GM19397 (cell line): ENCODE results near the gene EPHA7.

Experiments
- ATAC-seq: cut with Tn5 transposase; IDR thresholded peaks from one replicate; pipeline ENCODE4 v1.9.1; 2021; ENCODE audit warnings: mild to moderate bottlenecking, moderate library complexity; ENCODE audit not compliant: unreplicated experiment

EPHA7 gene

DNA sequence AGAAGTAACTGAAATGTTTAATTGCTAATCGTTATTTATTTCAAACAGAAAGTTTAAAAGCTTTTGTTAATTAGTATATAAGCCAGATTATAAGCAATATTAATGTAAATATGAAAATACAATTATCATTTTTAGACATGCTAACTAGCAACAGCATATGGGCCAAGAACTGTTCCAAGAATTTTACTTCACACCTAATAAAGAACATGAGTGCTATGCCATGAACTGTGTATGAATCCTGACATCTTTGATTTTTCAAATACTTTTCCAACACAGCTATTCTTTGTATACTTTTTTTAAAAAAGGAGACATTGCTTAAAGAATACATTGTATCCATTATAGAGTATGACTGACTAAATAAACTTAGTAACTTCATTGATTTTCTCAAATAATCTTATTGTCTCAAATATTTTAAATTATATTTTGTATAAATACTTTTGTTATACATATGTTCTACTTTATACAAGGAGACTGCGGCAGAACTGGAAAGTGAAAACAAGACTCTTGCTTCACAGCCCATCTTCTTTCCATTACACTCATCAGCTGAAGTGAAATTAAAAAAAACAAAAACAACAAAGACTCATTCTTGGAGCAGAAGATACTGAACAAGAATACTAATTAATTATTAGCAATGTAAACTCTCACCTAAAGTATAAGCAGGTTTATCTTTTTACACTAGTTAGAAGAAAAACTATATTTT lies 89.9 kb downstream of the EPHA7 start:
- no peak for ATAC-seq

DNA sequence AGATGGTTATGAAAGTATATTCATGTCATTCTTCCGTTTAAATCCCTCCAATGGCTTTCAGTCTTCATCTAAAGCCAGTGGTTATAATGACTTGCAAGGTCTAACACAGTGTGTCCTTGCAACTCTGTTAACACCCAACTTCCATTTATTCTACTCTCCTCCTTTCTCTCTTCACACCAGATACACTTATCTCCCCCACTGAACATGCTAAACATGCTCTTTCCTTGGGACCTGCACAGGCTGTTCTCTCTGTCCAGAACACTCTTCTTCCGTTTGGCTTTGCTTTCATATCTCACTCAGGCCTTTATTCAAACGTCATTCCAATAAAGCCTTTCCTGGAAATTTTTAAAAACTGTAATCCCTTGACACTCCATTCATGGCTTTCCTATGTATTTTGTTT lies 91.5 kb downstream of the EPHA7 start:
- no peak for ATAC-seq

DNA sequence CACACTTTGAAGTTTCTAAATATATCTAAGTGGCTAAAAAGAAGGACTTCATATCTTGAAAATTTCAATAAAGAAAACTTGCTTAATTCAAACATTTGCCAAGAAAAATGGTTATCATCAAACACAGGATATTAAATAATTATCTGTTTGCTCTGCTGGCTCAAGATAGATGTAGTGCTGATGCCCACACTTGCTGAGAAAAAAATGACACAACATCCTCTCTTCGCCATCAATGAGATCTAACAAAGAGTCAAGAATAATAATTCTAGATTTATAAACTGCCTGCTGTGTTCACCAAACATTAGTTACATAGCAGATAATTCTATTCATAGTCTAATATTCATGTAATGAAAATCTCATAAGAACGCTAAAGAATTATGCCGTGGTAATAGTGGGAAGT lies 93.6 kb downstream of the EPHA7 start:
- no peak for ATAC-seq

DNA sequence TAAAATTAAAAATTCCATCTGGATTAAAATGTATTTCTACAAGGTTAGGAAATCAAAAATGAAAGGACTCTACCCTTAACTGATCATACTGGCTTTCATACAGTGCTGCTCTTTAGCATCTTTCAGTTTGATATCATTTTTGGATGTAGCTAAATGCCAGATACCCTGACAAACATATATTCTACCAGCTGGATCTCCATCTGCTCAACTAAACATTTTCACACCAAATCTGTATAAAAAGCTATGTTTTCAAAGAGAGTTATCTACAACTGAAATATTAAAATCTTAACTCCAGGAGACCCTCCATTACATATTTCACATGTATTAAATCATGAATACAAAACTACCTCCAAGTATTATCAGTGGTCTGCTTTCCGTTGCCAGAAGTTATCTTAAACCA lies 95.7 kb downstream of the EPHA7 start:
- ATAC-seq: no peak

DNA sequence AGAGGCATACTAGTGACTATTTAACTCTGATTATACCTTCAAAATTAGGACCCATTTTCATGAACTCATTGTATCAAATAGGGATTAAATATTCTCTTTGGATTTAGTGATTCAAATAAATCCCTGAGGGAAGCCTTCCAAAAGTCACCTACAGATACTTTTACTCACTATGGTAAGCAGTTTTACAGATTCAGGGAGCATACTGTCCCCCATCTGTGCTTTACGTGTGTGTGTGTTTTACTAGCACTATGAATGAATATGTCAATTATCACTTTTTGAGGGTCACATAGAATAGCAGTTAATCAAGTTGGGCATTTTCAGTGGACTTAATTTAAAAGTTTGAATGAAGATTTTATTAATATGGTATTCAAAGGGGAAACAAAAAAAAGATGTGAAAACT lies 96.7 kb downstream of the EPHA7 start:
- ATAC-seq: no peak

DNA sequence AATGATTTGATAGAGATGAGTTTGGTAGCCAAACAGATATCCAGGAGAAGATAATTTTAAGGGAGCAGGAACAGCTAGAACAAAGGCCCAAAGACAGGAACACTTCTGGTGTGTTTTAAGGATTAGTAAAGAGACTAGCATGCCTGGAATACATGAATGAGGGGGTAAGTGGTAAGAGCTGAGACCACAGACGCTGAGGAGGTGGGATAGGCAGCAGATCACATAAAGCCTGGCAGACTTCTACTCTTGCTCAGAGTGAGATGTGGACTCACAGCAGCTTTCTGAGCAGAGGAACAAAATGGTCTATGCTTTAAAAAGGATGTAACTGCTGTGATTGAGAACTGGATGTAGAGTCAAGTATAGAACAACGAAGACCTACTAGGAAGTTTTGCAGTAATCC lies 100.1 kb downstream of the EPHA7 start:
- ATAC-seq: no peak

DNA sequence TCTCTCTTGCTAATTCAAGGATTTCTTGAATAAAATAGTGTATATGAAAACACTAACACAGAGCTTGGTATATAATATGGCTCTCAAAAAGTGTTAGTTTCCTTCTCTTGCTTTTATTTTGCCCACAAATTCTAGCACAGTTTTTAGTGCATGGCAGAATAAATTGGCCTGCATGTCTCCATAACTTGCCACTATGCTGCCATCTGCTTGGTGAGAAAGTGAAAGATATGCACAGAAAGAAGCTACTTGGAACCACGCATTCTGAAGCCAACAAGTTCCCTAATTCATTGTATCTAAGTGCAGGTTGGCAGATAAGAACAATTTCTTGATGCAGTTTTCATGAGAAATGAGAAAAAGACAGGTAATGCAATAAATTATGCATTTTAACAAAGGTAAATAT lies 101.2 kb downstream of the EPHA7 start:
- no peak for ATAC-seq

DNA sequence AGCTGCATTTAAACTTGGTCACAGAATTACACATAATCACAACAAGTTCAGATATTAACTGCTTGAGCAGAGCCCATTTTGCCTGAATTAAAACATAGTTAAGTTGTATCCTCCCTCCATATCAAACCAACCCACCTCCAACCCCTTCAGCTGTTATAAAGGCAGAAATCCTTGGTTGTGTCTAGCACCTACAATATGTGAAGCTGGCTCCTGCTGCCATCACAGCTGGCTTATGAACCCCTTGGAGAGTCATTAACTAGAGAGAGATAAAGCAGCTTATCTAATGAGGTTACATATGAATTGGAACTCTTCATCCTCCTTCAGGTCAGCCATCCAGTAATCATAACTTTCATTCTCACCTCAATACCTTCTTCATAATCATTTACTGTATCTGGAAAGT lies 101.8 kb downstream of the EPHA7 start:
- no peak for ATAC-seq

DNA sequence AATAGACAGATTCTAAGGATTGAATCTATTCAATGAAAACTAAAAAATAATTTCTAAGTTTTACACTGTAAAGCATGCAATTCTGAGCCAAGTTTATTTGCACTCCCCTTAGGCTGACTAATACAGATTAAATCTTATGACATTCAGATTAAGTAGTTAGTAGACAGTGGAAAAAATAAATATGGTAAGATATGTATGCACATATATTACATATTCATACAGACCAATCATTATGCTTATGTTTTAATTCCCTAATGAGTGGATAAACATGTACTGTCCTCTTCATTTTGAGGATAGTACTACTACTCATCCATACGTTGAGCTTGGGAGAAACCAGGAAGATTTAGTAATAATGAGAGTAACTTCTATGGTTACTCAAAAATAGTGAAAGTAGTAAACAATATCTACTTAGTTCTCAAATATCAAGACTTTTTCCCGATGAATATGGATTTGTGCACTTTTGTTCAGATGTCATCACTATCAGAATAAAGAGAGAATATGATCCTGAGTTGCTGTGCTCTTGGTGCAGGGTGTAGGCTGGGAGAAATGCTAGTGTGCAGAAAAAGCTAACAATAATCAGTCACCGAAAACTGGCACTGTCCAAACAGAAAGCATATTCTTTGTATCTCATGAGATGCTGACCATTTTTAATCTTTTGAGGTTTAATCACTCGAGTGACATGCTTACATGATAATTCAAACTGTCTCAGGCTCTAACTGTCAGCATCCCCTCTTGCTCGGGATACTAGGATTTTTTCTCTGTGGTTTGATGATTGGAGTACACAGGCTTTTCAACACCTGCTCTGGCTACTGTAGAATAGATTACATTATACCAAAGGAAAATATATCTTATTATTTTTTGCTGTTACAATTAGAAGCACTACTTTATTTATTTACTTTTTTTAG lies 111.6 kb downstream of the EPHA7 start:
- no peak for ATAC-seq

DNA sequence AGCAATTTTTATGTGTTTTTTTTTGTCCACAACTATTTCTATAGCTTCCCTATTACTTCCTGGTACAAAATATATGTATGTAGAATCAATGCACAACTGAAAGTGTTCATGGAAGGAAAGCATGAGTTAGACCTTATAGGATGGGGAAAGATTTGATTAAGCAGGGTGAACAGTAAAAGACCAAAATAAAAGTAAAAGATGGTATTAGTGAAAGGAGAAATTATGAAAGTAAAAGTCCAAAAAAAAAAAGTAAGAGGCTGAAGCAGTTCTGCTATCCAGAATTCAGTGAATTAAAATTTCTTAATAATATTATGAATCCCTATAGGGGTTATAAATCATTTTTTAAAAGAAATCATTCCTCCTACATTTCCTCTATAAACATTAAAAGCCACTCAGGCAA lies 114.3 kb downstream of the EPHA7 start:
- no peak for ATAC-seq

DNA sequence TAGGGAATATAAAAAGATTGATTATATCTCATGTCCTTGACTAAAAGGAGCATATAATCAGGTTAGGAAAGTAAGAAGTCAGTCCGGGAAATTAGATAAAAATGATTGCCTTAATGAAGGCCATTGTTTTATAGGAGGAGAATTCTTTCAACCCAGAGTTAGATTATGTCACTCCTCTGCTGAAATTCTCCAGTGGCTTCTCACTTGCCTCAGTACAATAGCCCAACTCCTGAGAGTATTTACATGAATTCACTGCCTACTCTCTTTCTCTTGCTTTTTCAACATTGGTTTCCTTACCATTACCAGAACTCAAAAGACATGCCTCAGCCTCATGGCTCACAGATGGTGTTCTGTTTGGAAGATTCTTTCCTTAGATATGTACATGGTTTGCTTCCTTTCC lies 114.9 kb downstream of the EPHA7 start:
- no peak for ATAC-seq

DNA sequence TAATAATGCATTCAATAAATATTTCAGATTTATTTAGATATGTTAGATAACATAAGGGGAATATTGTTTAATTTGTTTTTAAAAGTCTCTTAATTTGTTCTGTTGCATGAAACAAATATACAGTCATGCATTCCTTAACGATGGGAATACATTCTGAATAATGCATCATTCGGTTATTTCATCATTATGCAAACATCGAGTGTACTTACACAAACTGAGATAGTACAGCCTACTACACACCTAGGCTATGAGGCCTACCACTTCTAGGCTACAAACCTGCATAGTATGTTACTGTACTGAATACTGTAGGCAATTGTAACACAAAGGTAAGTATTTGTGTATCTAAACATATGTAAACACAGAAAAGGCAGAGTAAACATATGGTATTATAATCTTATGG lies 118.7 kb downstream of the EPHA7 start:
- ATAC-seq: no peak

DNA sequence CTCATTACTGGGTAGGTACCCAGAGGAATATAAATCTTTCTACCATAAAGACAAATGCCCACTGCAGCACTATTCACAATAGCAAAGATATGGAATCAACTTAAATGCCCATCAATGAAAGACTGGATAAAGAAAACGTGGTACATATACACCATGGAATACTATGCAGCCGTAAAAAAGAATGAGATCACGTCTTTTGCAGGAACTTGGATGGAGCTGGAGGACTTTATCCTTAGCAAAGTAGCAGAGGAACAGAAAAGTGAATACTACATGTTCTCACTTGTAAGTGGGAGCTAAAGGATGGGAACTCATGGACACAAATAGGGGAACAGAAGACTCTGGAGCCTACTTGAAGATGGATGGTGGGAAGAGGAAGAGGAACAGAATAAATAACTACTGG lies 119.7 kb downstream of the EPHA7 start:
- ATAC-seq: no peak

DNA sequence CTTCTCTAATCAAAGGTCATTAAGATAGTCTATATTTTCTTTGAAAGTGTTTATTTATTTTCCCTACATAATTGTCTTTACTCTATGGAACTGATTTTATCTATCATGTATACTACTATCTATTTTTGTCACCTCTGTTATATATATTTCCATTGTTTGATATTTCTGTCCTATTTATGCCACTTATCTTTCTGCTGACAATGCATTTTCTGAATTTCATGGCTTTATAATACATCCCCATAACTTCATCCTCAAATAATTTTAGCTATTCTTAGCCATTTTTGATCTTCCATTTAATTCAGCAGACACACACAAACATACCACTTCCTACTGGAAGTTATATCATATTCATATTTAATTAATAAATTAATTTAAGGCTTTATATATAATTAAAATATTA lies 123.7 kb downstream of the EPHA7 start:
- ATAC-seq: no peak

DNA sequence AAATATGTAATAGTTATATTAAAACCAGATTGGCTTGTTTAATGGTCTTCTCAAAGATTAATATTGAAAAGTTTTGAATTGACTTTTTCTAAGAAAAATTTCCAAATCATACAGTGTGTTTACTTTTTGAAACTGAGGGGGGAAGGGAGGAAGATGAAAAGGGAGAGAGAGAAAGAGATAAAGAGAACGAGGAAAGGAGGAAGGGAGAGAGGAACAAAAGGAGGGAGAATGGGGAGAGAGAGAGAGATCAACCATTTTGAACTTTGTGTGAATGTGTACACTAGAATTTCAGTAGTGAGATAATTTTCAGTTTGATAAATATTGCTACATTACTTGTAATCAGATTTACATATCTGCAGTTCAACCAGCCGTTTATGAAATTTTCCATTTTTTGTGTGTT lies 124.5 kb downstream of the EPHA7 start:
- no peak for ATAC-seq

DNA sequence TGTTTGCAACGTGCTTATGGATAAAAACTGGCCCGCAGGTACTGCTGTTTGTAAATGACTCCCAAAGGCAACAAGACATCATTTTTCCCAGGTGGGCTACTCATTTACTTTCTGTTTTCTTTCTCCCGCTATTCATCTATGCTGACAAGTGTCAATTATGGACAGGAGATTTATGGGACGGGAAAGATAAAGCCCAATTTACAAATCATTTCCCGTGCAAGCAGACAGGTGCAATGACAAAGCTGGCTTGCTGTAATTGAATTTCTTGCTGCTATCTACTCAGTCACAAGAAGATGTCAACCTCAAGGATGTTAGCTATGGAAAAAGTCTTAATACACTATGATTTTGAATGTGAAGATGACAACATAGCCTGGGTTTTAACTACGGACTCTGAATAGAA lies 125.5 kb downstream of the EPHA7 start:
- ATAC-seq: no peak

DNA sequence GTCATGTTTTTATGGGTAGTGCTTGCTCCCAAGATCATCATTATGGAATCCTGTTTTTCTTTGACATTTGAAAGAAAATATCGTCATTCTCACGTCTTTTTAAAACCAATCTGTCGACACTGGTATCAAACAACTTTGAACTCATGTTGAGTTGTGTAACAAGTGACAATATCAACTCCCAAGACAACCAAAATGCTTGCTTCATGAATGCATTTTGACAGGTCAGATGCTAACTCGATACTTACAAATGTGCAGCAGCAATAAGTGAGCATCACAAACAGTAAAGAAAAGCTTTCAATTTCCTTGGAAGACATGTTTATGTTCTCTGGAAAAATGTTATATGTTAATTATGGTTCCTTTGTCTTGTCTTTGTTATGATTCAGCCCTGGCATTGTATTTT lies 125.9 kb downstream of the EPHA7 start:
- no peak for ATAC-seq

DNA sequence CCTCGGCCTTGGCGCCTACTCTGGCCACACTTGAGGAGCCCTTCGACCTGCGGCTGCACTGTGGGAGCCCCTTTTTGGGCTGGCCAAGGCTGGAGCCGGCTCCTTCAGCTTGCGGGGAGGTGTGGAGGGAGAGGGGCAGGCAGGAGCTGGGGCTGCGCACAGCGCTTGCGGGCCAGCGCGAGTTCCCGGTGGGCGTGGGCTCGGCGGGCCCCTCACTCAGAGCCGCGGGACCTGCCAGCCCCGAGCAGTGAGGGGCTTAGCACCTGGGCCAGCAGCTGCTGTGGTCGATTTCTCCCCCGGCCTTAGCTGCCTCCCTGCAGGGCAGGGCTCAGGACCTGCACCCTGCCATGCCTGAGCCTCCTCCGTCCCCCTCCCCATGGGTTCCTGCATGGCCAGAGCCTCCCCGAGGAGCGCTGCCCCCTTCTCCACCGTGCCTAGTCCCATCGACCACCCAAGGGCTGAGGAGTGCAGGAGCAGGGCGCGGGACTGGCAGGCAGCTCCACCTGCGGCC lies 136.8 kb downstream of the EPHA7 start:
- no peak for ATAC-seq

DNA sequence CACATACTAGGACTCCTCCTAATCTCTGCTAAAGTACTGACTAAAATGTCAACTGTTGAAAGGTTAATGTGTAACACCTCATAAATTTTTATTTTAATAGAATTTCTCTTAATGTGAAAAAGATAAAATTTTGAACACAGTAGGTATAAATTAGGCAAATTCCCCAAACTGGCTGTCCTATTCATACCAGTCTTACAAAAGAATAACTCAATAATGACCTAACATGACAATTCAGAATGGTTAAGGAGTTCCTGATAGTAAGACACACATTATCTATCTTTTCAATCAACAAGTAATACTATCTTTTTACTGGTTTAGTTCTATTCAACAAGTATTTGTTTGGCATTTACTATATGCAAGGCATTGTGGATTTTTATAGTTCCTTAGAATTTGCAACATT lies 141.1 kb downstream of the EPHA7 start:
- ATAC-seq: no peak

DNA sequence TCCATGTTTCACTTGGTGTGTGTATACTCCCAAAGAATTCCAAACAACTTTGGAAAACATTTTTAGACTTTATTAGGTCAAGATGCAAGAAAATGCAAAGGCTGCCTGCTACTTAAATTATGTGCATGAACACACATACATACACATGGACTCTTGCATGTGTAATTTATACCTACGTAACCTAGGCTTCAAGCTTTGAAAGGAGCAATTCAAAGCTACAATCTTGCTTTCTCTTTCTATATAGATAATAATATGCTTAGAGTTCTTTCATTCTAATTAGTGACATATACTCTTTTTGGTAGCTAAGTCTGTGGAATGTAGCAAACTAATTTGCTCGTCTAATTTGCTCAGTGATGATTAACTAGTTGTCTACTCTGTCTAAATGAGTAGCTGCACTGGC lies 146.5 kb downstream of the EPHA7 start:
- ATAC-seq: no peak

DNA sequence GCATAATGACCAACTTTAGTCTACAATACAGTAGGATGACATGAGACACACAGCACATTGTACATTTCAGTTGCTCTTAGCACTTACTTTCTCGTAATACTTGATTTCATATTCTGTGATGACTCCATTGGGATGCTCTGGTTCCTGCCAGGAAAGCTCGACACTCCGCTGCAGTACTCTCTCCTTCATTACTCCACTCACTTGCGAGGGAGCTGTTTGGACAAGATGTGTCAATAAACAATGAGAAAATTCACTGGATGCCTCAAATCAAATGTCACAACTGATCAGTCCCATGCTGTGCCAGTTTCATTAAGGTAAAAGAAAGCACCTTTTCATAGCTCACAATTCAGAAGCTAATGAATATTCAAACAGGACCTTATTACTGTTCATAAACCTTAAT lies 147.1 kb downstream of the EPHA7 start:
- no peak for ATAC-seq

DNA sequence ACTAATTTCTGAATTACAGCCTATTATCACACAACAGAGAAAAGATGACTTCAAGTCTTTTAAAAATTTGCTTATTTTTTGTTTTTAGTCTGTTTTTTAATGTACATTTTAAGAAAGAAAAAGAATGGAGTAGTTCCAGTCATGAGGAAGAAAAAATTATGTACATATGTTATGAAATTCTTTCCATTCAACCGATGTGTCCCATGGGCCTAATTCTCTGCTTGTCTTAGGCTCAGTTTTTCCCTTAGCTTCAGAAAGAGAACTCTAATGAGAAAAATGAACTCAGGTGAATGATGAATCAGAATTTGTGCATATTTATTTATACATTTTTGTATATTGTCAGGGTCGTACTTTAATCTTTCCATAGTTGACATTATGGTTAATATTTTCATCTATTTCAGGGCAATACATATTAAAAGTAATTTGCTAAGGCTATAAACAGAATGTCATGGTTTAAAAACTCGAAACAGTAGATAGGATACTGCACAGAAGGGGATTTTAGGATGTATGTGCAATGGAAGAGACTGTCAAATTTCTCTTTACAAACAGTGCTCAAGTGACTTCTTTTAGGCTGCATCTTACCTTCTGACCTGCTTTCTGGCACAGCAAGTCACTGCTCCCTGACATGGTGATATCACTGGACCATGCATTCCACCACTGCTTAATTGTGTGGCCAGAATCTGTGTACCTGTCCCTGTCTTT lies 153.1 kb downstream of the EPHA7 start:
- no peak for ATAC-seq
